K562 (cell line): ENCODE results near the gene ZKSCAN8. TPM values are rescaled to one million over a fixed set of nuclear protein-coding genes. Genes with fewer than 3 reads are reported as not detected.
A peak's percentile ranks its signal among the peaks of the same experiment; 100 is the strongest.

Source experiments
- AFF4 ChIP-seq: sonication (generic); formaldehyde crosslinking; IDR thresholded peaks from 2 replicates; pipeline ENCODE4 v1.8.0; 2023; ENCODE audit warnings: mild to moderate bottlenecking, missing genetic modification reagents
- EHMT2 ChIP-seq: fragments of 450-650 bp; IDR thresholded peaks from 2 replicates; pipeline ENCODE4 v1.6.1; 2018; ENCODE audit warnings: antibody characterized with exemption
- ELF1 ChIP-seq: fragments of 200-800 bp; sonication (Bioruptor generic); IDR thresholded peaks from 2 replicates; pipeline ENCODE4 v1.6.1; 2016; ENCODE audit warnings: missing genetic modification characterization, missing compliant biosample characterization
- ESRRB ChIP-seq: fragments of 250-450 bp; sonication (Bioruptor Pico); IDR thresholded peaks from 2 replicates; pipeline ENCODE4 v1.5.0; 2020; ENCODE audit warnings: mild to moderate bottlenecking, moderate library complexity, borderline replicate concordance
- FOS ChIP-seq: IDR thresholded peaks from 3 replicates; pipeline ENCODE4 v1.6.1; 2011; ENCODE audit not compliant: insufficient read length; ENCODE audit errors: extremely low read depth
- HNRNPLL ChIP-seq: fragments of 200-400 bp; formaldehyde crosslinking; IDR thresholded peaks from 2 replicates; pipeline ENCODE4 v1.6.1; 2017; ENCODE audit warnings: low read length, low read depth, mild to moderate bottlenecking; ENCODE audit not compliant: poor library complexity, severe bottlenecking
- KDM2B ChIP-seq: fragments of 250-450 bp; sonication (Bioruptor Pico); IDR thresholded peaks from 2 replicates; pipeline ENCODE4 v1.8.0; 2021; ENCODE audit warnings: mild to moderate bottlenecking, moderate library complexity
- MAFK ChIP-seq: IDR thresholded peaks from 2 replicates; pipeline ENCODE4 v1.6.1; 2011; ENCODE audit warnings: low read length, improper control_type of control experiment
- OTX1 ChIP-seq: fragments of 450-650 bp; formaldehyde crosslinking; IDR thresholded peaks from 2 replicates; pipeline ENCODE4 v1.4.0; 2022; ENCODE audit warnings: mild to moderate bottlenecking
- RNF2 ChIP-seq: sonication (generic); IDR thresholded peaks from 2 replicates; pipeline ENCODE4 v1.6.1; 2016
- SMAD4 ChIP-seq: fragments of 250-450 bp; sonication (Bioruptor Pico); conservative IDR thresholded peaks from 2 replicates; pipeline ENCODE4 v1.8.0; 2021; ENCODE audit warnings: inconsistent platforms, mild to moderate bottlenecking, moderate library complexity
- STAT5B ChIP-seq: fragments of 250-450 bp; sonication (Bioruptor Pico); IDR thresholded peaks from 2 replicates; pipeline ENCODE4 v1.8.0; 2021; ENCODE audit warnings: mild to moderate bottlenecking, inconsistent platforms
- YY1 ChIP-seq, 3 experiments: IDR thresholded peaks; 2 replicates each; pipeline ENCODE4 v1.6.1; 2011; ENCODE audit warnings: low read length in 2 of 3, mild to moderate bottlenecking in 2 of 3, moderate library complexity in 2 of 3, borderline replicate concordance in 1 of 3, control low read depth in 1 of 3, low read depth in 1 of 3; ENCODE audit not compliant: insufficient read depth in 3 of 3, insufficient replicate concordance in 2 of 3, control insufficient read depth in 1 of 3, insufficient read length in 1 of 3; ENCODE audit errors: extremely low read depth in 1 of 3
- ZBTB2 ChIP-seq: fragments of 450-650 bp; IDR thresholded peaks from 2 replicates; pipeline ENCODE4 v1.6.1; 2016; ENCODE audit warnings: antibody characterized with exemption
- ZBTB43 ChIP-seq: sonication (generic); formaldehyde crosslinking; IDR thresholded peaks from 2 replicates; pipeline ENCODE4 v1.8.0; 2023; ENCODE audit warnings: mild to moderate bottlenecking, missing genetic modification reagents
- ZNF121 ChIP-seq: sonication (generic); formaldehyde crosslinking; conservative IDR thresholded peaks from 2 replicates; pipeline ENCODE4 v1.8.0; 2022; ENCODE audit warnings: missing genetic modification reagents
- ZNF24 ChIP-seq: fragments of 450-650 bp; IDR thresholded peaks from 2 replicates; pipeline ENCODE4 v1.6.1; 2016
- ZNF263 ChIP-seq: sonication (generic); formaldehyde crosslinking; IDR thresholded peaks from 2 replicates; pipeline ENCODE4 v1.8.0; 2022; ENCODE audit warnings: mild to moderate bottlenecking, missing genetic modification reagents, borderline replicate concordance
- ZNF311 ChIP-seq: fragments of 250-450 bp; sonication (Bioruptor Pico); IDR thresholded peaks from 2 replicates; pipeline ENCODE4 v1.4.0; 2020; ENCODE audit warnings: mild to moderate bottlenecking, moderate library complexity
- polyA plus RNA-seq, 8 experiments: library from polyadenylated mRNA; depleted of rRNA in 4 of 8; stranded (reverse) in 5 of 8; unstranded in 3 of 8; fragments of >200 nt; fragmentation: Nextera tagmentation in 2 of 8; fragmentation: Illumina TruSeq in 1 of 8; extraction: Ambion mirVana in 2 of 8; extraction: Trizol in 1 of 8; gene quantifications; 2 replicates each; pipeline versions ENCODE4 v1.2.1 to v1.2.3, GENCODE V29; 2011 to 2014; ENCODE audit warnings: inconsistent platforms in 1 of 8, missing spikeins in 1 of 8
- total RNA-seq, 7 experiments: library from RNA; depleted of rRNA in 6 of 7; stranded (reverse); fragments of >200 nt in 6 of 7; fragmentation: Illumina TruSeq in 2 of 7; extraction: Trizol in 2 of 7; gene quantifications; 2 replicates each; pipeline versions ENCODE4 v1.2.1 to v1.2.3, GENCODE V29; 2011 to 2021; ENCODE audit warnings: low replicate concordance in 1 of 7

ZKSCAN8 gene
- total and polyA plus RNA-seq, 9 of the 15 experiments (the other 6 are each of a cell fraction or from before 2014, with no cell fraction given), result 3.3 to 37.7 (median 21.7) TPM

DNA sequence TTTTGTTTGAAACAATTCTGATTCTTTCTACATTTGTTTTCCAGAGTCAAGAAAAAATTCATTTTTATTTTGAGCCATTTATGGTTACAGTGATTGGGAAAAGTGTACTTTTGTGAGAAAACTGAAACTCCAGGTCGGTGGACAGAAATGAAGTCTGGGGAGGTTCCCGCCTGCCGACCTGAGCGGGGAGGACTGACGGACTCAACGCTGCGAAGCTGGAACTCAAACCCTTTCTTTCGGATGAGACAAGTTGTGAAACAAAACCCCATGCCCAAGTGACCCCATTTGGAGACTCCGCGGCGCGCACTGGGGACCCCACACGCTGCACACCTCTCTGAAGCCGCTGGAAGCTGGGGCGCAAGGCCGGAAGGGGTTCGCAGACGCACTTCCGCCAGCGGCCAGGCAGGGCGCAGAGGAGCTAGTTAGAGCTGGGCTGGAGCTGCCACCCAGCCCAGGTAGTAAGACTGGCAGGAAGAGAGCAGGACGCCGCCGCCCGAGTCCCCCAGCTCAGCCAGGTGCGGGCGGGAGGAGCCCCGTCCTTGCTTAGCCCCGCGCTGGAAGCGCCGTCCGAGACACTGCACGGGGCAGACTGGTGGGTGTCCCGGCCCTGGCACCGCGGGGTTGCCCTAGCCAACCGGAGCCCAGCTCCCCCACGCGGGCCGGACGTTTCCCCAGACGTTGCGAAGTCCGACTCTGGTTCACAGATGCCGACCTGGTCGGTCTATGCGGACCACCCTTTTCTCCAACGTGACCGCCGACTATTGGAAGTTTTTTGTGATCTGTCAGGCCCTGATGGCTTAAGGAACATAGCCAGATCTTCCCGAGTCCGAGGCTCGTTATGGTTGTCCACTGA, 37.1 kb upstream of the ZKSCAN8 start (continued):
- TF ChIP-seq AFF4 (CRISPR knock-in tag) (peak; percentile 72), EHMT2 (peak; percentile 61), ESRRB (CRISPR knock-in tag) (no peak), ZNF24 (peak; percentile 47; the same call in 1 of the 2 replicates), OTX1 (CRISPR knock-in tag) (0 out of 2 replicates have a peak, but pooled peaks have one; percentile 78), ZBTB43 (CRISPR knock-in tag) (no peak), MAFK (peak; percentile 19; the same call in 1 of the 2 replicates), HNRNPLL (peak; percentile 37), KDM2B (CRISPR knock-in tag) (peak; percentile 61; the same call in 1 of the 2 replicates), FOS (no peak), ZNF311 (CRISPR knock-in tag) (peak; percentile 35; the same call in 1 of the 2 replicates), YY1 (IDR thresholded peaks at IDR 0.05; ENCODE audit: borderline replicate concordance in 1 of 3, control insufficient read depth in 1 of 3, extremely low read depth in 1 of 3, insufficient read depth in 3 of 3, insufficient read length in 1 of 3, insufficient replicate concordance in 2 of 3, low read depth in 1 of 3, low read length in 2 of 3) (peak in 2 of 3 experiments; percentile 67 to 83), RNF2 (peak; percentile 67; the same call in 1 of the 2 replicates), ELF1 (tag) (peak; percentile 87), SMAD4 (CRISPR knock-in tag) (peak; percentile 88), ZNF121 (no peak), ZNF263 (CRISPR knock-in tag) (0 out of 2 replicates have a peak, but pooled peaks have one; percentile 28), STAT5B (CRISPR knock-in tag) (no peak), ZBTB2 (peak; percentile 71)
